ENCODE measurements around the gene SCT.

DNA sequence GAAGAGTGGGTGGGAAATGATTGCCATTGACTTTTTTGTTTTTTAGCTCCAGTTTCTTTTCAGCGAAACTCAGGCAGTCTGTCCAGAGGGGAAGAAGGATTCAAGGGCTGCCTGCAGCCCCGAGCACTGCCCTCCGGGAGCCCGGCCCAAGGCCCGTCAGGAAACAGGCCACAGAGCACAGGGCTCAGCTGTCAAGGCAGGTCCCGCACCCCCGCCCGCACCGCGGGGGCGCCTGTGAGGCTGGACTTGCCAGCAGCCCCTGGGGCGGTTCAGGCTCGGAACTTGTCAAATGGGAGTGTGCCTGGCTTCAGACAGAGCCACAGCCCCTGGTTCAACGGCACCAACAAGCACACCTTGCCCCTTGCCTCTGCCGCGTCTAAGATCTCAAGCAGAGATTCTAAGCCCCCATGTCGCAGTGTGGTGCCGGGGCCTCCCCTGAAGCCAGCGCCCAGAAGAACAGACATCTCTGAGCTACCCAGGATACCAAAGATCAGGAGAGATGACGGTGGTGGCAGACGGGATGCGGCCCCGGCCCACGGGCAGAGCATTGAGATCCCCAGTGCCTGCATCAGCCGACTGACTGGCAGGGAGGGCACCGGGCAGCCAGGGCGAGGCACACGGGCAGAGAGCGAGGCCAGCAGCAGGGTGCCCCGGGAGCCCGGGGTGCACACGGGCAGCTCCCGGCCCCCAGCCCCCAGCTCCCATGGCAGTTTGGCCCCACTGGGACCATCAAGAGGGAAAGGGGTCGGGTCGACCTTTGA, 19.8 kb downstream of the SCT start:
- TF ChIP-seq, protein P1, sequence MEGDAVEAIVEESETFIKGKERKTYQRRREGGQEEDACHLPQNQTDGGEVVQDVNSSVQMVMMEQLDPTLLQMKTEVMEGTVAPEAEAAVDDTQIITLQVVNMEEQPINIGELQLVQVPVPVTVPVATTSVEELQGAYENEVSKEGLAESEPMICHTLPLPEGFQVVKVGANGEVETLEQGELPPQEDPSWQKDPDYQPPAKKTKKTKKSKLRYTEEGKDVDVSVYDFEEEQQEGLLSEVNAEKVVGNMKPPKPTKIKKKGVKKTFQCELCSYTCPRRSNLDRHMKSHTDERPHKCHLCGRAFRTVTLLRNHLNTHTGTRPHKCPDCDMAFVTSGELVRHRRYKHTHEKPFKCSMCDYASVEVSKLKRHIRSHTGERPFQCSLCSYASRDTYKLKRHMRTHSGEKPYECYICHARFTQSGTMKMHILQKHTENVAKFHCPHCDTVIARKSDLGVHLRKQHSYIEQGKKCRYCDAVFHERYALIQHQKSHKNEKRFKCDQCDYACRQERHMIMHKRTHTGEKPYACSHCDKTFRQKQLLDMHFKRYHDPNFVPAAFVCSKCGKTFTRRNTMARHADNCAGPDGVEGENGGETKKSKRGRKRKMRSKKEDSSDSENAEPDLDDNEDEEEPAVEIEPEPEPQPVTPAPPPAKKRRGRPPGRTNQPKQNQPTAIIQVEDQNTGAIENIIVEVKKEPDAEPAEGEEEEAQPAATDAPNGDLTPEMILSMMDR (IDR thresholded peaks at IDR 0.05; ENCODE audit: low read depth, low read length, missing input control) = no peak
- TF ChIP-seq FOXA1 (IDR thresholded peaks at IDR 0.05) (no peak), JUND (IDR thresholded peaks at IDR 0.05) (no peak), ZBTB33 (IDR thresholded peaks at IDR 0.05) (no peak), SP1 (IDR thresholded peaks at IDR 0.05) (no peak), RAD21 (IDR thresholded peaks at IDR 0.05) (no peak), GABPA (IDR thresholded peaks at IDR 0.05 in 1 of 2, conservative IDR thresholded peaks at IDR 0.05 in 1 of 2) (no peak), YY1 (IDR thresholded peaks at IDR 0.05) (no peak), TAF1 (conservative IDR thresholded peaks at IDR 0.05) (no peak), NR2F2 (IDR thresholded peaks at IDR 0.05) (no peak), EGR1 (IDR thresholded peaks at IDR 0.05; ENCODE audit: low read depth in 2 of 2) (no peak)
- TF ChIP-seq, protein P2, sequence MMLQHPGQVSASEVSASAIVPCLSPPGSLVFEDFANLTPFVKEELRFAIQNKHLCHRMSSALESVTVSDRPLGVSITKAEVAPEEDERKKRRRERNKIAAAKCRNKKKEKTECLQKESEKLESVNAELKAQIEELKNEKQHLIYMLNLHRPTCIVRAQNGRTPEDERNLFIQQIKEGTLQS (IDR thresholded peaks at IDR 0.05) = no peak
- TF ChIP-seq, protein P3, sequence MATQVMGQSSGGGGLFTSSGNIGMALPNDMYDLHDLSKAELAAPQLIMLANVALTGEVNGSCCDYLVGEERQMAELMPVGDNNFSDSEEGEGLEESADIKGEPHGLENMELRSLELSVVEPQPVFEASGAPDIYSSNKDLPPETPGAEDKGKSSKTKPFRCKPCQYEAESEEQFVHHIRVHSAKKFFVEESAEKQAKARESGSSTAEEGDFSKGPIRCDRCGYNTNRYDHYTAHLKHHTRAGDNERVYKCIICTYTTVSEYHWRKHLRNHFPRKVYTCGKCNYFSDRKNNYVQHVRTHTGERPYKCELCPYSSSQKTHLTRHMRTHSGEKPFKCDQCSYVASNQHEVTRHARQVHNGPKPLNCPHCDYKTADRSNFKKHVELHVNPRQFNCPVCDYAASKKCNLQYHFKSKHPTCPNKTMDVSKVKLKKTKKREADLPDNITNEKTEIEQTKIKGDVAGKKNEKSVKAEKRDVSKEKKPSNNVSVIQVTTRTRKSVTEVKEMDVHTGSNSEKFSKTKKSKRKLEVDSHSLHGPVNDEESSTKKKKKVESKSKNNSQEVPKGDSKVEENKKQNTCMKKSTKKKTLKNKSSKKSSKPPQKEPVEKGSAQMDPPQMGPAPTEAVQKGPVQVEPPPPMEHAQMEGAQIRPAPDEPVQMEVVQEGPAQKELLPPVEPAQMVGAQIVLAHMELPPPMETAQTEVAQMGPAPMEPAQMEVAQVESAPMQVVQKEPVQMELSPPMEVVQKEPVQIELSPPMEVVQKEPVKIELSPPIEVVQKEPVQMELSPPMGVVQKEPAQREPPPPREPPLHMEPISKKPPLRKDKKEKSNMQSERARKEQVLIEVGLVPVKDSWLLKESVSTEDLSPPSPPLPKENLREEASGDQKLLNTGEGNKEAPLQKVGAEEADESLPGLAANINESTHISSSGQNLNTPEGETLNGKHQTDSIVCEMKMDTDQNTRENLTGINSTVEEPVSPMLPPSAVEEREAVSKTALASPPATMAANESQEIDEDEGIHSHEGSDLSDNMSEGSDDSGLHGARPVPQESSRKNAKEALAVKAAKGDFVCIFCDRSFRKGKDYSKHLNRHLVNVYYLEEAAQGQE (IDR thresholded peaks at IDR 0.05) = no peak
- TF ChIP-seq, protein P4, sequence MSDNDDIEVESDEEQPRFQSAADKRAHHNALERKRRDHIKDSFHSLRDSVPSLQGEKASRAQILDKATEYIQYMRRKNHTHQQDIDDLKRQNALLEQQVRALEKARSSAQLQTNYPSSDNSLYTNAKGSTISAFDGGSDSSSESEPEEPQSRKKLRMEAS (IDR thresholded peaks at IDR 0.05) = no peak
